IMR-90 (cell line): ENCODE measurements around the gene DNAI2. TPM values are rescaled to one million over a fixed set of nuclear protein-coding genes. Genes with fewer than 3 reads are reported as not detected.

Experiments
- ATAC-seq: fragments of 200-7000 bp; cut with Tn5 transposase; 2 replicates; pipeline ENCODE4 v1.9.1; 2020; ENCODE audit warnings: low read depth, mild to moderate bottlenecking, moderate library complexity
- BruUV-seq: library from RNA; stranded (reverse); fragments of 400-500 nt; replicated peaks from 2 replicates; lab custom pipeline; 2021; lab: Mats Ljungman, UMichigan
- CTCF ChIA-PET: fragments of 300-600 bp; formaldehyde crosslinking; extraction: SDS; loops from one replicate; lab custom pipeline; 2021; ENCODE audit warnings: antibody characterized with exemption; lab: Yijun Ruan, JAX
- POLR2A ChIA-PET: fragments of 300-600 bp; sonication (Branson Sonifier 250); formaldehyde crosslinking; loops from one replicate; lab custom pipeline; 2022; ENCODE audit warnings: antibody characterized with exemption; ENCODE audit not compliant: unreplicated experiment; lab: Charles Lee
- DNase-seq: peaks from one replicate; pipeline ENCODE4 v3.0.0; 2013
- H2AFZ ChIP-seq: replicated peaks from 2 replicates; pipeline ENCODE3; 2013; ENCODE audit warnings: low read length, mild to moderate bottlenecking; ENCODE audit not compliant: poor library complexity
- H2AK5ac ChIP-seq: 2 replicates; pipeline ENCODE4 v1.6.1; 2013; ENCODE audit warnings: low read depth, low read length, inconsistent platforms
- H2AK9ac ChIP-seq: replicated peaks from 2 replicates; pipeline ENCODE3; 2013; ENCODE audit warnings: mild to moderate bottlenecking, low read depth, low read length, moderate library complexity; ENCODE audit not compliant: poor library complexity
- H2BK120ac ChIP-seq: 2 replicates; pipeline ENCODE4 v1.6.1; 2013; ENCODE audit warnings: low read depth, low read length, inconsistent platforms
- H2BK15ac ChIP-seq: 3 replicates; pipeline ENCODE4 v1.6.1; 2013; ENCODE audit warnings: low read depth, low read length, inconsistent platforms
- H2BK20ac ChIP-seq: 2 replicates; pipeline ENCODE4 v1.6.1; 2013; ENCODE audit warnings: low read depth, mild to moderate bottlenecking, inconsistent platforms, low read length, moderate library complexity
- H2BK5ac ChIP-seq: 2 replicates; pipeline ENCODE4 v1.6.1; 2013; ENCODE audit warnings: mild to moderate bottlenecking, low read depth, low read length, inconsistent platforms; ENCODE audit not compliant: poor library complexity, severe bottlenecking
- H3K14ac ChIP-seq: replicated peaks from 2 replicates; pipeline ENCODE4 v1.6.1; 2013; ENCODE audit warnings: low read depth, low read length, inconsistent platforms
- H3K18ac ChIP-seq: 2 replicates; pipeline ENCODE4 v1.6.1; 2013; ENCODE audit warnings: low read depth, low read length, control low read depth
- H3K23ac ChIP-seq: 2 replicates; pipeline ENCODE4 v1.6.1; 2013; ENCODE audit warnings: low read depth, low read length, inconsistent platforms
- H3K27ac ChIP-seq: 2 replicates; pipeline ENCODE4 v1.5.1; 2013; ENCODE audit warnings: mild to moderate bottlenecking, control low read depth, low read length; ENCODE audit not compliant: insufficient read depth
- H3K27me3 ChIP-seq: 2 replicates; pipeline ENCODE4 v1.6.1; 2013; ENCODE audit warnings: low read length; ENCODE audit not compliant: control insufficient read depth, insufficient read depth
- H3K36me3 ChIP-seq: 2 replicates; pipeline ENCODE4 v1.6.1; 2013; ENCODE audit warnings: low read length, mixed read lengths; ENCODE audit not compliant: control insufficient read depth, insufficient read depth
- H3K4ac ChIP-seq: 2 replicates; pipeline ENCODE4 v1.6.1; 2013; ENCODE audit warnings: low read depth, low read length, inconsistent platforms
- H3K4me1 ChIP-seq: 2 replicates; pipeline ENCODE4 v1.6.1; 2013; ENCODE audit warnings: low read length, mixed read lengths; ENCODE audit not compliant: control insufficient read depth, insufficient read depth
- H3K4me2 ChIP-seq: 2 replicates; pipeline ENCODE4 v1.6.1; 2013; ENCODE audit warnings: low read depth, mild to moderate bottlenecking, control low read depth, low read length, moderate library complexity
- H3K4me3 ChIP-seq: 2 replicates; pipeline ENCODE4 v1.5.1; 2013; ENCODE audit warnings: low read depth, mild to moderate bottlenecking, control low read depth, low read length, moderate library complexity; ENCODE audit not compliant: insufficient read depth
- H3K56ac ChIP-seq: 2 replicates; pipeline ENCODE4 v1.6.1; 2013; ENCODE audit warnings: low read length, inconsistent platforms; ENCODE audit not compliant: insufficient read depth; ENCODE audit errors: extremely low read depth
- H3K79me1 ChIP-seq, 2 experiments: 2 replicates each; pipeline ENCODE4 v1.6.1; 2013; ENCODE audit warnings: low read length in 2 of 2, inconsistent platforms in 1 of 2, low read depth in 1 of 2
- H3K9ac ChIP-seq: 2 replicates; pipeline ENCODE4 v1.6.1; 2013; ENCODE audit warnings: low read depth, low read length, control low read depth
- H3K9me1 ChIP-seq: 2 replicates; pipeline ENCODE4 v1.6.1; 2013; ENCODE audit warnings: low read length, inconsistent platforms; ENCODE audit not compliant: insufficient read depth
- H3K9me3 ChIP-seq: 2 replicates; pipeline ENCODE4 v1.6.1; 2013; ENCODE audit warnings: low read length; ENCODE audit not compliant: control insufficient read depth, insufficient read depth
- H4K20me1 ChIP-seq: 2 replicates; pipeline ENCODE4 v1.6.1; 2013; ENCODE audit warnings: low read length, inconsistent platforms; ENCODE audit not compliant: insufficient read depth
- H4K5ac ChIP-seq: 2 replicates; pipeline ENCODE4 v1.6.1; 2013; ENCODE audit warnings: mild to moderate bottlenecking, low read depth, low read length, control low read depth
- H4K8ac ChIP-seq, 2 experiments: 2 replicates each; pipeline ENCODE4 v1.6.1; 2013; ENCODE audit warnings: low read depth in 2 of 2, low read length in 2 of 2, control low read depth in 1 of 2, inconsistent platforms in 1 of 2
- H4K91ac ChIP-seq: 2 replicates; pipeline ENCODE4 v1.6.1; 2013; ENCODE audit warnings: low read depth, low read length, inconsistent platforms; ENCODE audit not compliant: insufficient read depth
- BHLHE40 ChIP-seq: fragments of 150-350 bp; IDR thresholded peaks from 2 replicates; pipeline ENCODE4 v1.6.1; 2016; ENCODE audit warnings: mild to moderate bottlenecking, low read depth, low read length
- CEBPB ChIP-seq: IDR thresholded peaks from 2 replicates; pipeline ENCODE4 v1.6.1; 2012; ENCODE audit warnings: low read depth, low read length, improper control_type of control experiment
- CHD1 ChIP-seq: IDR thresholded peaks from 2 replicates; pipeline ENCODE4 v1.6.1; 2012; ENCODE audit warnings: low read depth, low read length, improper control_type of control experiment
- CTCF ChIP-seq: conservative IDR thresholded peaks from 2 replicates; pipeline ENCODE4 v1.5.1; 2012; ENCODE audit warnings: mild to moderate bottlenecking, low read depth, low read length, improper control_type of control experiment
- ELK1 ChIP-seq: fragments of 150-350 bp; IDR thresholded peaks from 2 replicates; pipeline ENCODE4 v1.6.1; 2016; ENCODE audit warnings: low read depth, mild to moderate bottlenecking, low read length, moderate library complexity, borderline replicate concordance
- FOS ChIP-seq: fragments of 150-350 bp; IDR thresholded peaks from 2 replicates; pipeline ENCODE4 v1.6.1; 2016; ENCODE audit warnings: low read depth, low read length
- MAFK ChIP-seq: IDR thresholded peaks from 2 replicates; pipeline ENCODE4 v1.6.1; 2012; ENCODE audit warnings: low read depth, low read length, improper control_type of control experiment
- MAZ ChIP-seq: IDR thresholded peaks from 2 replicates; pipeline ENCODE4 v1.6.1; 2012; ENCODE audit warnings: low read depth, mild to moderate bottlenecking, low read length, improper control_type of control experiment, moderate library complexity, borderline replicate concordance
- MXI1 ChIP-seq: IDR thresholded peaks from 2 replicates; pipeline ENCODE4 v1.6.1; 2012; ENCODE audit warnings: low read depth, mild to moderate bottlenecking, low read length, moderate library complexity, borderline replicate concordance
- NFE2L2 ChIP-seq: fragments of 150-350 bp; IDR thresholded peaks from 2 replicates; pipeline ENCODE4 v1.6.1; 2016; ENCODE audit warnings: low read depth, mild to moderate bottlenecking, low read length
- POLR2A ChIP-seq: IDR thresholded peaks from 2 replicates; pipeline ENCODE4 v1.6.1; 2012; ENCODE audit warnings: mild to moderate bottlenecking, low read depth, low read length
- RAD21 ChIP-seq: IDR thresholded peaks from 2 replicates; pipeline ENCODE4 v1.6.1; 2012; ENCODE audit warnings: low read length, improper control_type of control experiment
- RCOR1 ChIP-seq: IDR thresholded peaks from 2 replicates; pipeline ENCODE4 v1.6.1; 2012; ENCODE audit warnings: mild to moderate bottlenecking, low read length, improper control_type of control experiment; ENCODE audit not compliant: insufficient replicate concordance
- RFX5 ChIP-seq: IDR thresholded peaks from 2 replicates; pipeline ENCODE4 v1.8.0; 2012; ENCODE audit warnings: low read depth, mild to moderate bottlenecking, low read length, moderate library complexity
- SMC3 ChIP-seq: fragments of 150-350 bp; IDR thresholded peaks from 2 replicates; pipeline ENCODE4 v1.6.1; 2016; ENCODE audit warnings: low read depth, mild to moderate bottlenecking, antibody characterized with exemption, low read length, moderate library complexity
- USF2 ChIP-seq: fragments of 150-350 bp; IDR thresholded peaks from 2 replicates; pipeline ENCODE4 v1.6.1; 2017; ENCODE audit warnings: mild to moderate bottlenecking, antibody characterized with exemption, low read length, low read depth
- WGBS, 2 experiments: methylation state at CpG; one replicate each; pipeline versions ENCODE4 v1.1.5 to v1.1.7; 2013; ENCODE audit warnings: missing lambda C conversion rate in 2 of 2; ENCODE audit not compliant: insufficient read length in 1 of 2; ENCODE audit errors: extremely low coverage in 2 of 2; 5-methylcytosine and 5-hydroxymethylcytosine counted together
- dilution Hi-C: fragments of 300-500 bp; cut with HindIII; formaldehyde crosslinking; loops from one replicate; pipeline ENCODE4 v1.14.3; 2018; ENCODE audit warnings: low sequenced_read_pairs; ENCODE audit not compliant: unreplicated experiment
- in situ Hi-C: fragments of 300-500 bp; cut with MboI; formaldehyde crosslinking; loops from 3 replicates; pipeline ENCODE4 v1.14.3; 2019; ENCODE audit warnings: low sequenced_read_pairs, inconsistent platforms, mixed read lengths
- intact Hi-C: fragments of 100-400 bp; cut with micrococcal nuclease; formaldehyde crosslinking; loops from 2 replicates; pipeline ENCODE4 v1.10.0; 2022
- polyA plus RNA-seq, 3 experiments: library from polyadenylated mRNA; depleted of rRNA; stranded (reverse); fragments of >200 nt; gene quantifications; 2 replicates each; pipeline ENCODE4 v1.2.3, GENCODE V29; 2012; ENCODE audit warnings: low replicate concordance in 1 of 3
- total RNA-seq: library from RNA; depleted of rRNA; stranded (reverse); fragments of >200 nt; gene quantifications from 2 replicates; pipeline ENCODE4 v1.2.3, GENCODE V29; 2012

The DNAI2 gene
- total and polyA plus RNA-seq, 2 of the 4 experiments (the other 2 are of a cell fraction) = not detected

- TF ChIP-seq NFE2L2 (no peak), RAD21 (no peak), CTCF (no peak), MAZ (no peak), SMC3 (no peak), FOS (no peak), POLR2A (no peak), RCOR1 (no peak), USF2 (no peak), MAFK (no peak), MXI1 (no peak), RFX5 (no peak), ELK1 (no peak), BHLHE40 (no peak), CEBPB (no peak), CHD1 (no peak)
- Histone ChIP-seq H2AFZ (no peak overlapping the region), H3K27me3 (no peaks in the 10 kb centered on the region), H3K18ac (no peak overlapping the region), H2BK20ac (no peak overlapping the region), H3K4me3 (no peak overlapping the region), H2BK5ac (no peak overlapping the region), H3K14ac (no peak overlapping the region), H2AK5ac (no peak overlapping the region), H3K9ac (no peak overlapping the region), H3K4me2 (no peak overlapping the region), H4K91ac (no peak overlapping the region), H4K20me1 (no peaks in the 10 kb centered on the region), H3K23ac (no peak overlapping the region), H3K4ac (no peak overlapping the region), H4K5ac (no peak overlapping the region), H3K79me1 (no peaks in the 10 kb centered on the region), H3K4me1 (no peaks in the 10 kb centered on the region), H3K9me1 (no peaks in the 10 kb centered on the region), H2BK120ac (no peak overlapping the region), H2BK15ac (no peak overlapping the region), H3K56ac (no peak overlapping the region), H2AK9ac (no peak overlapping the region), H3K27ac (no peak overlapping the region), H4K8ac (no peak overlapping the region), H3K36me3 (no peaks in the 10 kb centered on the region), H3K9me3 (no peaks in the 10 kb centered on the region)
- ATAC-seq (no peak), DNase-seq (no peak)
- POLR2A ChIA-PET = no interaction called here
- intact Hi-C loops = no loop called here
- dilution Hi-C loops = no loop called here
- BruUV-seq = no TSS peak
- CTCF ChIA-PET = interaction anchor here (0.5 kb wide), 1 partner anchor 119 kb away, joined by 4 read pairs; no protein-coding TSS in a partner anchor
- 45% methylated on average over 4 of the region's 12 CpGs; no CpG with 5 or more reads in 1 of the 2 experiments for WGBS, 2 experiments
- in situ Hi-C loops = no loop called here
Observed at GRCh38 chr17:74337834-74338500, 63.9 kb downstream of the DNAI2 start.
